K562 (cell line): ENCODE results near the gene NECAB3. TPM values are rescaled to one million over a fixed set of nuclear protein-coding genes. Genes with fewer than 3 reads are reported as not detected.

Source experiments
- ESRRA ChIP-seq: fragments of 450-650 bp; IDR thresholded peaks from 2 replicates; pipeline ENCODE4 v1.6.1; 2014; ENCODE audit warnings: low read depth, mild to moderate bottlenecking, moderate library complexity, borderline replicate concordance
- HMG20A ChIP-seq: fragments of 450-650 bp; formaldehyde crosslinking; conservative IDR thresholded peaks from 2 replicates; pipeline ENCODE4 v1.4.0; 2020; ENCODE audit warnings: mild to moderate bottlenecking, mixed read lengths
- KAT7 ChIP-seq: sonication (generic); formaldehyde crosslinking; IDR thresholded peaks from 2 replicates; pipeline ENCODE4 v1.8.0; 2022; ENCODE audit warnings: missing genetic modification reagents, mild to moderate bottlenecking, borderline replicate concordance
- RAD21 ChIP-seq, 2 experiments: fragments of 250-450 bp in 1 of 2; fragments of 450-650 bp in 1 of 2; sonication (Bioruptor Pico) in 1 of 2; formaldehyde crosslinking in 1 of 2; IDR thresholded peaks in 1 of 2; conservative IDR thresholded peaks in 1 of 2; 2 replicates each; pipeline versions ENCODE4 v1.4.0 to v1.8.0; 2020 to 2022; ENCODE audit warnings: mild to moderate bottlenecking in 2 of 2, moderate library complexity in 1 of 2
- RBBP5 ChIP-seq: fragments of 200-600 bp; sonication (generic); IDR thresholded peaks from 2 replicates; pipeline ENCODE4 v1.6.1; 2012; ENCODE audit warnings: borderline replicate concordance, mild to moderate bottlenecking, low read length, control low read depth, inconsistent platforms; ENCODE audit not compliant: insufficient read depth, poor library complexity, severe bottlenecking
- SLC30A9 ChIP-seq: fragments of 250-450 bp; sonication (Bioruptor Pico); IDR thresholded peaks from 2 replicates; pipeline ENCODE4 v1.8.0; 2022; ENCODE audit warnings: mild to moderate bottlenecking, moderate library complexity
- WHSC1 ChIP-seq: IDR thresholded peaks from one replicate; pipeline ENCODE4 v1.6.1; 2012; ENCODE audit warnings: low read length, control low read depth, inconsistent platforms
- ZNF316 ChIP-seq: fragments of 450-650 bp; IDR thresholded peaks from 2 replicates; pipeline ENCODE4 v1.6.1; 2016
- ZNF79 ChIP-seq: fragments of 250-450 bp; sonication (Bioruptor Pico); IDR thresholded peaks from 2 replicates; pipeline ENCODE4 v1.4.0; 2020; ENCODE audit warnings: low read depth, mild to moderate bottlenecking, moderate library complexity
- polyA plus RNA-seq, 8 experiments: library from polyadenylated mRNA; depleted of rRNA in 4 of 8; stranded (reverse) in 5 of 8; unstranded in 3 of 8; fragments of >200 nt; fragmentation: Nextera tagmentation in 2 of 8; fragmentation: Illumina TruSeq in 1 of 8; extraction: Ambion mirVana in 2 of 8; extraction: Trizol in 1 of 8; gene quantifications; 2 replicates each; pipeline versions ENCODE4 v1.2.1 to v1.2.3, GENCODE V29; 2011 to 2014; ENCODE audit warnings: inconsistent platforms in 1 of 8, missing spikeins in 1 of 8
- total RNA-seq, 7 experiments: library from RNA; depleted of rRNA in 6 of 7; stranded (reverse); fragments of >200 nt in 6 of 7; fragmentation: Illumina TruSeq in 2 of 7; extraction: Trizol in 2 of 7; gene quantifications; 2 replicates each; pipeline versions ENCODE4 v1.2.1 to v1.2.3, GENCODE V29; 2011 to 2021; ENCODE audit warnings: low replicate concordance in 1 of 7
- TF ChIP-seq, protein P1 (sequence below): fragments of 250-450 bp; sonication (Bioruptor Pico); IDR thresholded peaks from 2 replicates; pipeline ENCODE4 v1.8.0; 2022; ENCODE audit warnings: moderate library complexity, mild to moderate bottlenecking, inconsistent platforms
- TF ChIP-seq, protein P2 (sequence below), 3 experiments: fragments of 200-800 bp in 1 of 3; sonication (Bioruptor generic) in 1 of 3; sonication (generic) in 1 of 3; formaldehyde crosslinking in 1 of 3; IDR thresholded peaks; 2 replicates each; pipeline versions ENCODE4 v1.6.1 to v1.8.0; 2016 to 2022; ENCODE audit warnings: mild to moderate bottlenecking in 2 of 3, missing compliant biosample characterization in 2 of 3, missing genetic modification characterization in 2 of 3, missing genetic modification reagents in 1 of 3
- TF ChIP-seq, protein P3 (sequence below), 2 experiments: IDR thresholded peaks in 1 of 2; conservative IDR thresholded peaks in 1 of 2; 2 replicates each; pipeline ENCODE4 v1.6.1; 2016; ENCODE audit warnings: low read depth in 2 of 2, mild to moderate bottlenecking in 1 of 2, missing compliant biosample characterization in 1 of 2, missing genetic modification characterization in 1 of 2, moderate library complexity in 1 of 2
- TF ChIP-seq, protein P4 (sequence below): fragments of 250-450 bp; sonication (Bioruptor Pico); IDR thresholded peaks from 2 replicates; pipeline ENCODE4 v1.5.0; 2022; ENCODE audit warnings: mild to moderate bottlenecking

Gene NECAB3
- total and polyA plus RNA-seq, 9 of the 15 experiments (the other 6 are each of a cell fraction or from before 2014, with no cell fraction given): 0.94 to 63.3 (median 31.5) TPM

DNA sequence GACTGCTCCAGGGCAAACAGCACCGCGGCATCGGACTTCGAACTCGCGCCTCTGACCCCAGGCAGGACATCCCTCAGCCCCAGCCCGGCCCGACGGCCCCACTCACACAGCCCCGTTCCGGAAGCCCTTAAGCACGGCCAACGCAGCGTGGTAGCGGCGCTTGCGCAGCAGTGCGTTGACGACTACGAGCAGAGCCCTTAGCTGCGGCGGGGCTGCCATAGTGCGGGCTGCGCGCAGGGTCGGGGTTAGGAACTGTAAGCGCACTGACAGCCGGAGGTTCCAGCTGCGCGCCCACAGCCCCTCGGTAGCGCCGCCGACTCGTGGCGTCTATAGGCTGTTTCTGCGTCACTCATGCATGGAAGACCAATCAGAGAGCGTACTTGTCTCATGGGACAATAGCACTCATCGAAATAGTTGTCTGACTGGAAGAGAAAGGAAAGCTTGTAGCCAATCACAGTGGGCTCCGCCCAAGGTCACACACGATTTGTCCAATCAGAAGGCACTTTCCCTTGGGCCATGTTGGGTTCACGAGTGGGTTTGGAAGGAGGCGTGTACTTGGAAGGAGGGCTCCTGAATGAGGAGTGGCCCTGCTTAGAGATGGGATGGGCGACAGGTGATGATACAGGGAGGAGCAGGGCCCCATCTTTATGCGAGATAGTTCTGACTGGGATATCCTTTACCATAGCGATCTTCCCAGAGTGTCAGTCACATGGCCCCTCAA, 45.9 kb upstream of the NECAB3 start, which contains the start of gene PXMP4 (continued):
- TF ChIP-seq, protein P1, sequence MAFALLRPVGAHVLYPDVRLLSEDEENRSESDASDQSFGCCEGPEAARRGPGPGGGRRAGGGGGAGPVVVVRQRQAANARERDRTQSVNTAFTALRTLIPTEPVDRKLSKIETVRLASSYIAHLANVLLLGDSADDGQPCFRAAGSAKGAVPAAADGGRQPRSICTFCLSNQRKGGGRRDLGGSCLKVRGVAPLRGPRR (CRISPR knock-in tag): no peak
- TF ChIP-seq ZNF79 (no peak), ESRRA (no peak; the same call in 1 of the 2 replicates), SLC30A9 (no peak), RAD21 (CRISPR knock-in tag; conservative IDR thresholded peaks at IDR 0.05 in 1 of 2, IDR thresholded peaks at IDR 0.05 in 1 of 2) (0 out of 4 replicates have a peak, but pooled peaks of 1 of the 2 experiments have one; percentile 6), RBBP5 (peak; percentile 91), HMG20A (CRISPR knock-in tag) (no peak), WHSC1 (no peak), ZNF316 (peak; percentile 77), KAT7 (CRISPR knock-in tag) (no peak)
- TF ChIP-seq, protein P2, sequence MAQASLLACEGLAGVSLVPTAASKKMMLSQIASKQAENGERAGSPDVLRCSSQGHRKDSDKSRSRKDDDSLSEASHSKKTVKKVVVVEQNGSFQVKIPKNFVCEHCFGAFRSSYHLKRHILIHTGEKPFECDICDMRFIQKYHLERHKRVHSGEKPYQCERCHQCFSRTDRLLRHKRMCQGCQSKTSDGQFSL (CRISPR knock-in tag; IDR thresholded peaks at IDR 0.05): no peak
- TF ChIP-seq, protein P2 (tag; IDR thresholded peaks at IDR 0.05): no peak
- TF ChIP-seq, protein P3, sequence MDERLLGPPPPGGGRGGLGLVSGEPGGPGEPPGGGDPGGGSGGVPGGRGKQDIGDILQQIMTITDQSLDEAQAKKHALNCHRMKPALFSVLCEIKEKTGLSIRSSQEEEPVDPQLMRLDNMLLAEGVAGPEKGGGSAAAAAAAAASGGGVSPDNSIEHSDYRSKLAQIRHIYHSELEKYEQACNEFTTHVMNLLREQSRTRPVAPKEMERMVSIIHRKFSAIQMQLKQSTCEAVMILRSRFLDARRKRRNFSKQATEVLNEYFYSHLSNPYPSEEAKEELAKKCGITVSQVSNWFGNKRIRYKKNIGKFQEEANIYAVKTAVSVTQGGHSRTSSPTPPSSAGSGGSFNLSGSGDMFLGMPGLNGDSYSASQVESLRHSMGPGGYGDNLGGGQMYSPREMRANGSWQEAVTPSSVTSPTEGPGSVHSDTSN (CRISPR knock-in tag; IDR thresholded peaks at IDR 0.05; ENCODE audit: low read depth): peak; percentile 98
- TF ChIP-seq, protein P3 (tag; conservative IDR thresholded peaks at IDR 0.05; ENCODE audit: low read depth): peak; percentile 99
- TF ChIP-seq, protein P4, sequence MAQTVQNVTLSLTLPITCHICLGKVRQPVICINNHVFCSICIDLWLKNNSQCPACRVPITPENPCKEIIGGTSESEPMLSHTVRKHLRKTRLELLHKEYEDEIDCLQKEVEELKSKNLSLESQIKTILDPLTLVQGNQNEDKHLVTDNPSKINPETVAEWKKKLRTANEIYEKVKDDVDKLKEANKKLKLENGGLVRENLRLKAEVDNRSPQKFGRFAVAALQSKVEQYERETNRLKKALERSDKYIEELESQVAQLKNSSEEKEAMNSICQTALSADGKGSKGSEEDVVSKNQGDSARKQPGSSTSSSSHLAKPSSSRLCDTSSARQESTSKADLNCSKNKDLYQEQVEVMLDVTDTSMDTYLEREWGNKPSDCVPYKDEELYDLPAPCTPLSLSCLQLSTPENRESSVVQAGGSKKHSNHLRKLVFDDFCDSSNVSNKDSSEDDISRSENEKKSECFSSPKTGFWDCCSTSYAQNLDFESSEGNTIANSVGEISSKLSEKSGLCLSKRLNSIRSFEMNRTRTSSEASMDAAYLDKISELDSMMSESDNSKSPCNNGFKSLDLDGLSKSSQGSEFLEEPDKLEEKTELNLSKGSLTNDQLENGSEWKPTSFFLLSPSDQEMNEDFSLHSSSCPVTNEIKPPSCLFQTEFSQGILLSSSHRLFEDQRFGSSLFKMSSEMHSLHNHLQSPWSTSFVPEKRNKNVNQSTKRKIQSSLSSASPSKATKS: no peak
